Activated CD4-positive, alpha-beta T cell treated with anti-CD3 and anti-CD28 coated beads, Interleukin-2, amount 50 U/mL, for 24 hours (primary cell): Measurements from ENCODE around the gene DPYSL4.
"Not testable (repeated sequence)": the region's sequence is repeated elsewhere in the genome, so short reads cannot be mapped to it uniquely, and the experiment has no call there.

ENCODE experiments used
- DNase-seq, 2 donors: peaks; one replicate each; pipeline ENCODE4 v3.0.0-alpha.2; 2020; ENCODE audit warnings: low read depth in 1 of 2, low spot score in 1 of 2

Gene DPYSL4

GRCh38 chr10:132149271-132149670 is 37.5 kb upstream of the DPYSL4 start:
- no peak for DNase-seq

- DNase-seq: no peak
Measured at GRCh38 chr10:132149917-132150316, 36.8 kb upstream of the DPYSL4 start.

- DNase-seq: no peak
Measured at GRCh38 chr10:132150777-132151176, 36.0 kb upstream of the DPYSL4 start.

- no peak for DNase-seq
Measured at GRCh38 chr10:132151286-132151950, 35.3 kb upstream of the DPYSL4 start.

GRCh38 chr10:132151951-132152505 is 34.7 kb upstream of the DPYSL4 start:
- no peak for DNase-seq

GRCh38 chr10:132152896-132153580 is 33.7 kb upstream of the DPYSL4 start:
- DNase-seq: no peak

GRCh38 chr10:132153616-132154217 is 33.0 kb upstream of the DPYSL4 start:
- DNase-seq: no peak

GRCh38 chr10:132154440-132154839 is 32.3 kb upstream of the DPYSL4 start:
- no peak for DNase-seq

- DNase-seq: no peak
Measured at GRCh38 chr10:132154931-132155330, 31.8 kb upstream of the DPYSL4 start.

- no peak for DNase-seq
Measured at GRCh38 chr10:132155723-132156381, 30.9 kb upstream of the DPYSL4 start.

GRCh38 chr10:132156382-132156781 is 30.4 kb upstream of the DPYSL4 start:
- DNase-seq: no peak

GRCh38 chr10:132157101-132157500 is 29.6 kb upstream of the DPYSL4 start:
- no peak for DNase-seq

- no peak for DNase-seq
Measured at GRCh38 chr10:132158122-132158741, 28.5 kb upstream of the DPYSL4 start.

GRCh38 chr10:132158823-132159222 is 27.9 kb upstream of the DPYSL4 start:
- no peak for DNase-seq

- DNase-seq: not testable (repeated sequence)
Measured at GRCh38 chr10:132159302-132160230, 27.2 kb upstream of the DPYSL4 start.

- DNase-seq: not testable (repeated sequence)
Measured at GRCh38 chr10:132160231-132160630, 26.5 kb upstream of the DPYSL4 start.

GRCh38 chr10:132160834-132161622 is 25.7 kb upstream of the DPYSL4 start:
- not testable (repeated sequence) for DNase-seq

- no peak for DNase-seq
Measured at GRCh38 chr10:132162021-132162531, 24.7 kb upstream of the DPYSL4 start.
